Erythroblast (primary cell): ENCODE measurements around the gene GPRIN1.

Source experiments
- DNase-seq, 2 experiments: peaks; one replicate each; lab custom pipeline; 2025; lab: John Stamatoyannopoulos, UW
- GATA1 ChIP-seq: IDR thresholded peaks from 2 replicates; pipeline ENCODE4 v1.6.1; 2011; ENCODE audit warnings: low read depth, mild to moderate bottlenecking, control low read depth, low read length, moderate library complexity
- POLR2A ChIP-seq: IDR thresholded peaks from 2 replicates; pipeline ENCODE4 v1.6.1; 2011; ENCODE audit warnings: mild to moderate bottlenecking, low read length

Gene GPRIN1

GRCh38 chr5:176590035-176590717, 19.8 kb downstream of the GPRIN1 start:
- no peak for DNase-seq
- no peak for TF ChIP-seq POLR2A
- TF ChIP-seq GATA1 = no peak

GRCh38 chr5:176589039-176589769, 20.8 kb downstream of the GPRIN1 start:
- no peak for DNase-seq
- no peak for TF ChIP-seq GATA1
- TF ChIP-seq POLR2A = no peak

GRCh38 chr5:176588297-176588696, 21.7 kb downstream of the GPRIN1 start:
- TF ChIP-seq POLR2A = no peak
- no peak for TF ChIP-seq GATA1
- DNase-seq = no peak

GRCh38 chr5:176587398-176587797, 22.6 kb downstream of the GPRIN1 start:
- TF ChIP-seq GATA1 (no peak), POLR2A (no peak)

GRCh38 chr5:176583076-176583475, 26.9 kb downstream of the GPRIN1 start:
- TF ChIP-seq GATA1 = no peak
- no peak for TF ChIP-seq POLR2A
- no peak for DNase-seq

More at GRCh38 chr5:176587398-176587797, 22.6 kb downstream of the GPRIN1 start:
- DNase-seq = no peak

- TF ChIP-seq POLR2A (no peak), GATA1 (no peak)
- DNase-seq = no peak
Measured at GRCh38 chr5:176581361-176581760, 28.6 kb downstream of the GPRIN1 start.

GRCh38 chr5:176579323-176579722, 30.6 kb downstream of the GPRIN1 start:
- no peak for DNase-seq
- TF ChIP-seq GATA1 = no peak
- no peak for TF ChIP-seq POLR2A

- TF ChIP-seq POLR2A (no peak), GATA1 (no peak)
- DNase-seq = peak; percentile 55 to 65
Measured at GRCh38 chr5:176578391-176578808, 31.6 kb downstream of the GPRIN1 start.

GRCh38 chr5:176577312-176578176, 32.4 kb downstream of the GPRIN1 start:
- TF ChIP-seq GATA1 (no peak), POLR2A (no peak)
- no peak for DNase-seq

GRCh38 chr5:176575488-176576422, 34.2 kb downstream of the GPRIN1 start:
- no peak for TF ChIP-seq GATA1
- TF ChIP-seq POLR2A = no peak
- DNase-seq = no peak

- DNase-seq = no peak
- TF ChIP-seq GATA1 = no peak
- TF ChIP-seq POLR2A = no peak
Measured at GRCh38 chr5:176575066-176575465, 34.9 kb downstream of the GPRIN1 start.

GRCh38 chr5:176574297-176574591, 35.7 kb downstream of the GPRIN1 start:
- TF ChIP-seq GATA1 (no peak), POLR2A (no peak)
- peak in 1 of 2 experiments; percentile 43 for DNase-seq

GRCh38 chr5:176573564-176574296, 36.2 kb downstream of the GPRIN1 start:
- DNase-seq = peak; percentile 63 to 81
- TF ChIP-seq POLR2A (no peak), GATA1 (no peak)
